GM12892 (cell line): ENCODE measurements around the gene ABHD14A.
A peak's percentile ranks its signal among the peaks of the same experiment; 100 is the strongest.

Experiments
- DNase-seq: peaks from one replicate; pipeline ENCODE4 v3.0.0; 2011; ENCODE audit not compliant: insufficient read length
- FAIRE-seq: peaks from 2 replicates; lab custom pipeline; 2011; peaks lifted over from hg19 to GRCh38; lab: Jason Lieb, UNC
- POLR2A ChIP-seq: IDR thresholded peaks from 2 replicates; pipeline ENCODE4 v1.6.1; 2011; ENCODE audit warnings: low read depth, low read length, control low read depth
- POLR2AphosphoS5 ChIP-seq: IDR thresholded peaks from 2 replicates; pipeline ENCODE4 v1.6.1; 2011; ENCODE audit warnings: low read depth, low read length, control low read depth
- TAF1 ChIP-seq: IDR thresholded peaks from 2 replicates; pipeline ENCODE4 v1.6.1; 2011; ENCODE audit warnings: low read depth, mild to moderate bottlenecking, control low read depth, low read length, borderline replicate concordance

Gene ABHD14A

GRCh38 chr3:52022323-52023100, 47.6 kb downstream of the ABHD14A start:
- DNase-seq, result no peak
- FAIRE-seq, result no peak
- TF ChIP-seq POLR2AphosphoS5, result no peak
- TF ChIP-seq POLR2A, result no peak
- no peak for TF ChIP-seq TAF1

GRCh38 chr3:52023101-52023770, 48.4 kb downstream of the ABHD14A start:
- TF ChIP-seq TAF1 (no peak), POLR2A (no peak)
- peak; percentile 30 for FAIRE-seq

GRCh38 chr3:52023860-52024764, 49.2 kb downstream of the ABHD14A start:
- peak; percentile 62 for DNase-seq
- FAIRE-seq, result peak; percentile 87
- no peak for TF ChIP-seq TAF1
- 0 out of 2 replicates have a peak, but pooled peaks have one; percentile 23 for TF ChIP-seq POLR2AphosphoS5
- TF ChIP-seq POLR2A, result no peak

More at GRCh38 chr3:52023101-52023770, 48.4 kb downstream of the ABHD14A start:
- DNase-seq, result no peak

- DNase-seq, result no peak
- no peak for FAIRE-seq
- no peak for TF ChIP-seq POLR2AphosphoS5
- TF ChIP-seq POLR2A, result no peak
- TF ChIP-seq TAF1, result no peak
Measured at GRCh38 chr3:52024765-52025452, 50.0 kb downstream of the ABHD14A start.

GRCh38 chr3:52025453-52025852, 50.6 kb downstream of the ABHD14A start:
- FAIRE-seq, result peak; percentile 36
- DNase-seq, result no peak
- TF ChIP-seq POLR2A, result no peak
- TF ChIP-seq TAF1, result no peak
- no peak for TF ChIP-seq POLR2AphosphoS5

GRCh38 chr3:52026041-52026440, 51.2 kb downstream of the ABHD14A start:
- TF ChIP-seq TAF1 (no peak), POLR2A (no peak), POLR2AphosphoS5 (no peak)
- FAIRE-seq, result no peak
- DNase-seq, result no peak

GRCh38 chr3:52028572-52028971, 53.7 kb downstream of the ABHD14A start:
- TF ChIP-seq POLR2A (no peak), TAF1 (no peak), POLR2AphosphoS5 (no peak)
- no peak for DNase-seq

GRCh38 chr3:52029053-52029452, 54.2 kb downstream of the ABHD14A start:
- FAIRE-seq (no peak), DNase-seq (no peak)
- TF ChIP-seq POLR2A (no peak), TAF1 (no peak), POLR2AphosphoS5 (no peak)

More at GRCh38 chr3:52028572-52028971, 53.7 kb downstream of the ABHD14A start:
- FAIRE-seq, result no peak

- FAIRE-seq (no peak), DNase-seq (no peak)
- TF ChIP-seq TAF1, result no peak
- TF ChIP-seq POLR2AphosphoS5, result no peak
- no peak for TF ChIP-seq POLR2A
Measured at GRCh38 chr3:52029535-52029934, 54.7 kb downstream of the ABHD14A start.
